DOHH2 (cell line): ENCODE measurements around the gene PXMP2.

Source experiments
- H3F3A ChIP-seq: fragments of 200-600 bp; sonication (generic), shearing (Covaris generic); 2 replicates; pipeline ENCODE4 v1.6.0; 2016; ENCODE audit warnings: antibody characterized with exemption, mild to moderate bottlenecking; ENCODE audit not compliant: control insufficient read depth, insufficient read depth
- H3K27ac ChIP-seq: fragments of 200-600 bp; sonication (generic); 2 replicates; pipeline ENCODE4 v1.5.1; 2014; ENCODE audit warnings: low read depth, mild to moderate bottlenecking, low read length, moderate library complexity
- H3K27me3 ChIP-seq: fragments of 200-600 bp; sonication (generic); 2 replicates; pipeline ENCODE4 v1.6.1; 2014; ENCODE audit warnings: mild to moderate bottlenecking, low read length, mixed read lengths; ENCODE audit not compliant: control insufficient read depth
- H3K36me3 ChIP-seq: fragments of 200-600 bp; sonication (generic); 2 replicates; pipeline ENCODE4 v1.6.1; 2014; ENCODE audit warnings: mild to moderate bottlenecking, low read length, moderate library complexity, mixed read lengths; ENCODE audit not compliant: control insufficient read depth
- H3K4me1 ChIP-seq: fragments of 200-600 bp; sonication (generic); 2 replicates; pipeline ENCODE4 v1.6.1; 2014; ENCODE audit warnings: mild to moderate bottlenecking, low read length, mixed read lengths; ENCODE audit not compliant: control insufficient read depth
- H3K4me2 ChIP-seq: fragments of 200-600 bp; sonication (generic); 2 replicates; pipeline ENCODE4 v1.6.0; 2014; ENCODE audit warnings: mild to moderate bottlenecking, low read length, moderate library complexity
- H3K4me3 ChIP-seq: fragments of 200-600 bp; sonication (generic); 2 replicates; pipeline ENCODE4 v1.5.1; 2014; ENCODE audit warnings: mild to moderate bottlenecking, low read length, mixed read lengths
- H3K79me2 ChIP-seq: fragments of 200-600 bp; sonication (generic); 2 replicates; pipeline ENCODE4 v1.6.1; 2014; ENCODE audit warnings: mild to moderate bottlenecking, low read length, mixed read lengths; ENCODE audit not compliant: control insufficient read depth
- H3K9me2 ChIP-seq: fragments of 200-600 bp; sonication (generic); replicated peaks from 2 replicates; pipeline ENCODE4 v1.6.1; 2014; ENCODE audit warnings: mild to moderate bottlenecking, low read length, mixed read lengths; ENCODE audit not compliant: control insufficient read depth
- H3K9me3 ChIP-seq: fragments of 200-600 bp; sonication (generic); 2 replicates; pipeline ENCODE4 v1.6.1; 2014; ENCODE audit warnings: antibody characterized with exemption, low read length, mixed read lengths; ENCODE audit not compliant: control insufficient read depth, insufficient read depth
- H4K20me1 ChIP-seq: fragments of 200-600 bp; sonication (generic); 2 replicates; pipeline ENCODE4 v1.6.0; 2014; ENCODE audit warnings: low read depth, mild to moderate bottlenecking, antibody characterized with exemption, low read length, moderate library complexity; ENCODE audit not compliant: control insufficient read depth, insufficient read depth
- CTCF ChIP-seq: fragments of 200-600 bp; sonication (generic); IDR thresholded peaks from one replicate; pipeline ENCODE4 v1.5.1; 2014; ENCODE audit warnings: antibody characterized with exemption, mild to moderate bottlenecking, low read depth, low read length; ENCODE audit not compliant: poor library complexity, severe bottlenecking
- EZH2phosphoT487 ChIP-seq: fragments of 200-600 bp; sonication (generic); IDR thresholded peaks from 2 replicates; pipeline ENCODE4 v1.6.1; 2017; ENCODE audit warnings: borderline replicate concordance, mild to moderate bottlenecking, antibody characterized with exemption, low read length, moderate library complexity, mixed read lengths

PXMP2 gene

GRCh38 chr12:132716356-132716755 lies 29.0 kb downstream of the PXMP2 start:
- no peak overlapping the region for H3K4me3 ChIP-seq
- H3K79me2 ChIP-seq: peaks cover 73% of the 10 kb centered on the region
- no peaks in the 10 kb centered on the region for H3K9me2 ChIP-seq
- H3F3A ChIP-seq: peaks cover 10% of the 10 kb centered on the region; the same call in 1 of the 2 replicates
- H3K27me3 ChIP-seq: no peaks in the 10 kb centered on the region
- peaks cover 15% of the 10 kb centered on the region; the same call in 1 of the 2 replicates for H3K4me1 ChIP-seq
- no peak overlapping the region for H3K4me2 ChIP-seq
- H3K36me3 ChIP-seq: peaks cover 83% of the 10 kb centered on the region
- H3K27ac ChIP-seq: no peak overlapping the region
- H4K20me1 ChIP-seq: peaks cover 21% of the 10 kb centered on the region; the same call in 1 of the 2 replicates
- no peaks in the 10 kb centered on the region for H3K9me3 ChIP-seq
- TF ChIP-seq EZH2phosphoT487 (no peak), CTCF (no peak)

DNA sequence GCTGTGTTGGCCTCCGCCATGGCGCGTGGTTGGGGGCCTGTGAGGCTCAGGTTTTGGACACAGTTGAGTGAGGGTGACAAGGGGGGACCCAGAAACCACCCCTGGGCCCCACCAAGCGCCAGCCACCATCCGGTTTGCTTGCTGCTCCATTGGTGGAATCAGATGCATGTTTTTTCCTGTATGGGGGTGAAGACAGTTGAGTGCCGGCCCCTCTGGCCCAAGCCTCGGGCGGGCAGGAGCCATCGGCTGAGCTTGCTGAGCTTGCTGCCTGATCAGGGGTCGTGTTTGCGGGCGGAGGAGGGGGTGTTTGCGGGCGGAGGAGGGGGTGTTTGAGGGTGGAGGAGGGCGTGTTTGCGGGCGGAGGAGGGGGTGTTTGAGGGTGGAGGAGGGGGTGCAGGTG lies 29.6 kb downstream of the PXMP2 start:
- no peaks in the 10 kb centered on the region for H3K9me2 ChIP-seq
- H3K27me3 ChIP-seq: no peaks in the 10 kb centered on the region
- TF ChIP-seq CTCF (no peak), EZH2phosphoT487 (no peak)
- H3F3A ChIP-seq: peaks cover 14% of the 10 kb centered on the region
- H3K27ac ChIP-seq: no peak overlapping the region
- H3K9me3 ChIP-seq: no peaks in the 10 kb centered on the region
- peaks cover 21% of the 10 kb centered on the region; the same call in 1 of the 2 replicates for H4K20me1 ChIP-seq
- peaks cover 85% of the 10 kb centered on the region for H3K36me3 ChIP-seq
- no peak overlapping the region for H3K4me3 ChIP-seq
- H3K4me1 ChIP-seq: peaks cover 15% of the 10 kb centered on the region; the same call in 1 of the 2 replicates
- H3K79me2 ChIP-seq: peaks cover 69% of the 10 kb centered on the region
- no peak overlapping the region for H3K4me2 ChIP-seq

DNA sequence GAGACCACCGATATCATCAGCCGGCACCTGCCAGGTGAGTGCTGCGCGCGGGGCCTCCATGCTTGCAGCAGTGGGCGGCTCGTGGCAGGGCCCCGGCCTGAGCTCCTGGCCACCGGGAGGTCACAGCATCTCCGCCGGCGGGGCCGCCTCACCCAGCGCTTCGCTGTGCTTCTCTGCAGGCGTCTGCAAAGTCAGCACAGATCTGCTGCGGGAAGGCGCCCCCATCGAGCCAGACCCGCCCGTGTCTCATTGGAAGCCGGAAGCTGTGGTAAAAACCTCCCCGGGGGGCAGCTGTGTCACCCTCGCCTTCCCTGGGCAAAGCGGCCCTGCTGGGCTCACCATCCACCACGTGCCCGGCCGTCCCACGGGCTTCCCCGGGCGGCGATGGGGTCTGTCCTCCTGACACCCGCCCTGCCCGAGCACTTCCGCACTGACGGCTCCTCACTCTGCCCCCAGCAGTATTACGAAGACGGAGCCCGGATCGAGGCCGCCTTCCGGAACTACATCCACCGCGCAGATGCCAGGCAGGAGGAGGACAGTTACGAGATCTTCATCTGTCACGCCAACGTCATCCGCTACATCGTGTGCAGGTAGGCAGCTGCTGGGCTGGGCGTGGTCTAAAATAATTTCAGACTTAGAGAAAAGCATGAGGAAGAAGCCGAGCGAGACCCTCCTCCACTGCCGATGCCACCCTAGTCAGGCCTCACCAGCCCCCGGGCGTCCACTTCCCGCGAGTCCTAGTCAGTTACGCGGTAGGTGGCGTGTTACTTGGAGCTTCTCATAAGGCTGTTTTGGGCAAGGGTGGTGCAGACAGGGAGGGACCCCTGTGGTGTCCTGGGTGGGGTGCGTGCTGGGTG lies 30.4 kb downstream of the PXMP2 start:
- Histone ChIP-seq H3K36me3 (peaks cover 85% of the 10 kb centered on the region), H3K79me2 (peaks cover 62% of the 10 kb centered on the region), H3K4me3 (no peak overlapping the region), H3K27ac (no peak overlapping the region), H3K4me1 (peaks cover 7% of the 10 kb centered on the region; the same call in 1 of the 2 replicates), H3K4me2 (no peak overlapping the region), H3K9me3 (no peaks in the 10 kb centered on the region), H3F3A (peaks cover 15% of the 10 kb centered on the region), H3K9me2 (no peaks in the 10 kb centered on the region), H3K27me3 (no peaks in the 10 kb centered on the region), H4K20me1 (peaks cover 18% of the 10 kb centered on the region; the same call in 1 of the 2 replicates)
- TF ChIP-seq CTCF (no peak), EZH2phosphoT487 (no peak)
